ENCODE data around the gene PCDHB9.
"Not testable (repeated sequence)": the region's sequence is repeated elsewhere in the genome, so short reads cannot be mapped to it uniquely, and the experiment has no call there.

Gene PCDHB9

DNA sequence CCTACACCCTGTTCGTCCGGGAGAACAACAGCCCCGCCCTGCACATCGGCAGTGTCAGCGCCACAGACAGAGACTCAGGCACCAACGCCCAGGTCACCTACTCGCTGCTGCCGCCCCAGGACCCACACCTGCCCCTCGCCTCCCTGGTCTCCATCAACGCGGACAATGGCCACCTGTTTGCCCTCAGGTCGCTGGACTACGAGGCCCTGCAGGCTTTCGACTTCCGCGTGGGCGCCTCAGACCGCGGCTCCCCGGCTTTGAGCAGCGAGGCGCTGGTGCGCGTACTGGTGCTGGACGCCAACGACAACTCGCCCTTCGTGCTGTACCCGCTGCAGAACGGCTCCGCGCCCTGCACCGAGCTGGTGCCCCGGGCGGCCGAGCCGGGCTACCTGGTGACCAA is 1.7 kb downstream of the PCDHB9 start:
- DNase-seq (ENCODE audit: low read depth, low spot score): not testable (repeated sequence)

DNA sequence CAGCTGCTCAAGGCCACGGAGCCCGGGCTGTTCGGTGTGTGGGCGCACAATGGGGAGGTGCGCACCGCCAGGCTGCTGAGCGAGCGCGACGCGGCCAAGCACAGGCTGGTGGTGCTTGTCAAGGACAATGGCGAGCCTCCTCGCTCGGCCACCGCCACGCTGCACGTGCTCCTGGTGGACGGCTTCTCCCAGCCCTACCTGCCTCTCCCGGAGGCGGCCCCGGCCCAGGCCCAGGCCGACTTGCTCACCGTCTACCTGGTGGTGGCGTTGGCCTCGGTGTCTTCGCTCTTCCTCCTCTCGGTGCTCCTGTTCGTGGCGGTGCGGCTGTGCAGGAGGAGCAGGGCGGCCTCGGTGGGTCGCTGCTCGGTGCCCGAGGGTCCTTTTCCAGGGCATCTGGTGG is 2.2 kb downstream of the PCDHB9 start:
- DNase-seq (ENCODE audit: low read depth, low spot score): not testable (repeated sequence)

DNA sequence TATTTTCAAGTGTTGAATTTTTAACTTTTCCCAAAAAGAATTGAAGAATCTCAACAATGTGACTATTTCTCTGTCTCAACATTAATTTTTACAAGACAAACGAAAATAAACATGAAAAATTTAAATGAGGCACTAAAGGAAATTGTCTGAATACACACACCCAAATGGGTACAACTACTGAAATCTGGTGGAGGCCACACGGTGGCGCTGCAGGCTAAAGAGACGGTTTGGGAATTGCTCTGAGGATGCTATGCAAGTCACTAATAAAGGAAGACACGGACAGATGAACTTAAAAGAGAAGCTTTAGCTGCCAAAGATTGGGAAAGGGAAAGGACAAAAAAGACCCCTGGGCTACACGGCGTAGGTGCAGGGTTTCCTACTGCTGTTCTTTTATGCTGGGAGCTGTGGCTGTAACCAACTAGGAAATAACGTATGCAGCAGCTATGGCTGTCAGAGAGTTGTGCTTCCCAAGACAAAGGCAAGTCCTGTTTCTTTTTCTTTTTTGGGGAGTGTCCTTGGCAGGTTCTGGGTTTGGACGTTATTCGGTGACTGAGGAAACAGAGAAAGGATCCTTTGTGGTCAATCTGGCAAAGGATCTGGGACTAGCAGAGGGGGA is 5.3 kb downstream of the PCDHB9 start, which contains the start of gene PCDHB10:
Gene PCDHB10 (plus strand): TSS at position 244 of the 616 bp plus-strand sequence. CDS start 200 bp downstream, at position 444.
- peak; percentile 72 for DNase-seq (ENCODE audit: low read depth, low spot score)

DNA sequence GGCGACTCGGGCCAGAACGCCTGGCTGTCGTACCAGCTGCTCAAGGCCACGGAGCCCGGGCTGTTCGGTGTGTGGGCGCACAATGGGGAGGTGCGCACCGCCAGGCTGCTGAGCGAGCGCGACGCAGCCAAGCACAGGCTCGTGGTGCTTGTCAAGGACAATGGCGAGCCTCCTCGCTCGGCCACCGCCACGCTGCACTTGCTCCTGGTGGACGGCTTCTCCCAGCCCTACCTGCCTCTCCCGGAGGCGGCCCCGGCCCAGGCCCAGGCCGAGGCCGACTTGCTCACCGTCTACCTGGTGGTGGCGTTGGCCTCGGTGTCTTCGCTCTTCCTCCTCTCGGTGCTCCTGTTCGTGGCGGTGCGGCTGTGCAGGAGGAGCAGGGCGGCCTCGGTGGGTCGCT is 7.4 kb downstream of the PCDHB9 start:
- DNase-seq (ENCODE audit: low read depth, low spot score): not testable (repeated sequence)

DNA sequence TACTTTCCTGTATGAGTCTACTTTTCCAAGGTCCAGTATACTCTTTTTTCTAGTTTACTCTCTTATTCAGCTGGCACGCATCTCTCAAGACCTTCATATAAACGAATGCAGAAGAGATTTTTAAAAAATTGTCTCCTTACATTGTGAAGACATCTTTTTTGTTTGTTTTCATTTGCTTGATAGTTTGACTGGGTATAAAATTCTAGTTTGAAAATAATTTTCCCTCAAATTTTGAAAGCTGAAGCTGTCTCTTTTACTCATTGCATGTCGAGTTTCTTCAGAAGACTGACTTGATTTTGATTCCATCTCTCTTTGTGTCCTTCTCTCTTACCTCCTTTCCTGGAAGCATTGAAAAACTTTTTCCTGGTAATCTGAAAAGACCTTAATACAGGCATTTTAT is 9.4 kb downstream of the PCDHB9 start:
- DNase-seq (ENCODE audit: low read depth, low spot score): no peak

DNA sequence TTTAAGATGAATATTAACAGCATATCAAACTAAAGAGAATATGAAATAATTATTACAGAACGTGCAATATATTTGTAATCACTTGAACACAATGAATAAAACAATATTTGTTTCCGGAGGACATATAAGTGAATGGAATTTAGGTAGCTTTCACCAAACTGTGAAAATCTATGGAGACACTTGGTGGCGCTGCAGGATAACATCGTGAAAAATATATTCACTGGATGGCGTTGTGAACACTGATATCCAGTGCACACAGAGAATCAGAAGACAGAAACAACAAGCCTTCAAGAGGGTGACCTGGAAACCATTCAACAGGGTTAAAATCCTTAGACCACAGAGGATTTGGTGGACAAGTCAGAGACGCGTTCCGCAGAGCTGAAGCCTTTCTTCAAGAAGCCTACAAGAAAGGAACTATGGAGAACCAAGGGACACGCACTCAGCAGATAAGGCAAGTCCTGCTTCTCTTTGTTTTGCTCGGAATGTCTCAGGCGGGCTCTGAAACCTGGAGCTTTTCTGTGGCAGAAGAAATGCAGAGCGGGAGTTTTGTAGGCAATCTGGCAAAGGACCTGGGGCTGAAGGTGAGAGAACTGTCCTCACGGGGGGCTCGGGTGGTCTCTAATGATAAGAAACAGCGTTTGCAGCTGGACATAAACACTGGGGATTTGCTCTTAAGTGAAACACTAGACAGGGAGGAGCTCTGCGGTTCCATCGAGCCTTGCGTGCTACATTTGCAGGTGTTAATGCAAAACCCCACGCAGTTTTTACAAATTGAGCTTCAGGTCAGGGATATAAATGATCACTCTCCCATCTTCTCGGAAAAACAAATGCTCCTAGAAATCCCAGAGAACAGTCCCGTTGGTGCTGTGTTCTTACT is 12.6 kb downstream of the PCDHB9 start, which contains the start of gene PCDHB11:
Gene PCDHB11 (plus strand): TSS at position 269 of the 877 bp plus-strand sequence. CDS start 148 bp downstream, at position 417.
- DNase-seq (ENCODE audit: low read depth, low spot score): no peak

DNA sequence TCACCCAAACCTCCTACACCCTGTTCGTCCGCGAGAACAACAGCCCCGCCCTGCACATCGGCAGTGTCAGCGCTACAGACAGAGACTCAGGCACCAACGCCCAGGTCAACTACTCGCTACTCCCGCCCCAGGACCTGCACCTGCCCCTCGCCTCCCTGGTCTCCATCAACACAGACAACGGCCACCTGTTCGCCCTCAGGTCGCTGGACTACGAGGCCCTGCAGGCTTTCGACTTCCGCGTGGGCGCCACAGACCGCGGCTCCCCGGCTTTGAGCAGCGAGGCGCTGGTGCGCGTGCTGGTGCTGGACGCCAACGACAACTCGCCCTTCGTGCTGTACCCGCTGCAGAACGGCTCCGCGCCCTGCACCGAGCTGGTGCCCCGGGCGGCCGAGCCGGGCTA is 14.2 kb downstream of the PCDHB9 start:
- DNase-seq (ENCODE audit: low read depth, low spot score): not testable (repeated sequence)

DNA sequence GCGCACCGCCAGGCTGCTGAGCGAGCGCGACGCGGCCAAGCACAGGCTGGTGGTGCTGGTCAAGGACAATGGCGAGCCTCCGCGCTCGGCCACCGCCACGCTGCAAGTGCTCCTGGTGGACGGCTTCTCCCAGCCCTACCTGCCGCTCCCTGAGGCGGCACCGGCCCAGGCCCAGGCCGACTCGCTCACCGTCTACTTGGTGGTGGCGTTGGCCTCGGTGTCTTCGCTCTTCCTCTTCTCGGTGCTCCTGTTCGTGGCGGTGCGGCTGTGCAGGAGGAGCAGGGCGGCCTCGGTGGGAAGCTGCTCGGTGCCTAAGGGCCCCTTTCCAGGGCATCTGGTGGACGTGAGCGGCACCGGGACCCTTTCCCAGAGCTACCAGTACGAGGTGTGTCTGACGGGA is 14.7 kb downstream of the PCDHB9 start:
- DNase-seq (ENCODE audit: low read depth, low spot score): not testable (repeated sequence)

DNA sequence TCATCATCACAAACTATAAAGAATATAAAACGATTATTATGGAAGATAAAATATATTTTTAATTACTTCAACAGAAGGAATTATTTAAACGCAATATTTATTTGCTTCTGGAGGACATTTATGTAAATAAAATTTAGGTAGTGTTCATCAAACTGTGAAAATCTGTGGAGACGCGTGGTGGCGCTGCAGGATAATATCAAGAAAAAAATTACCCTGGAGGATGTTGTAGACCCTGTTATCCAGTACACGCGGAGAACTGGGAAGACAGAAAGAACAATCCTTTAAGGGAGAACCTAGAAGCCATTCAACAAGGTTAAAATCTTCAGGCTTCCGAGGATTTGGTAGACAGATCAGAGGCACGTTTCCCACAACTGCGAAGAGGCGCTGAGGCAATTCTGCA is 21.5 kb downstream of the PCDHB9 start, which contains the start of gene PCDHB12:
Gene PCDHB12 (plus strand): TSS at position 242 of the 400 bp plus-strand sequence. CDS start 189 bp downstream, outside the sequence.
- DNase-seq (ENCODE audit: low read depth, low spot score): no peak

DNA sequence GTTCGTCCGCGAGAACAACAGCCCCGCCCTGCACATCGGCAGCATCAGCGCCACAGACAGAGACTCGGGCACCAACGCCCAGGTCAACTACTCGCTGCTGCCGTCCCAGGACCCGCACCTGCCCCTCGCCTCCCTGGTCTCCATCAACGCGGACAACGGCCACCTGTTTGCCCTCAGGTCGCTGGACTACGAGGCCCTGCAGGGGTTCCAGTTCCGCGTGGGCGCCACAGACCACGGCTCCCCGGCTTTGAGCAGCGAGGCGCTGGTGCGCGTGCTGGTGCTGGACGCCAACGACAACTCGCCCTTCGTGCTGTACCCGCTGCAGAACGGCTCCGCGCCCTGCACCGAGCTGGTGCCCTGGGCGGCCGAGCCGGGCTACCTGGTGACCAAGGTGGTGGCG is 23.3 kb downstream of the PCDHB9 start:
- not testable (repeated sequence) for DNase-seq (ENCODE audit: low read depth, low spot score)

DNA sequence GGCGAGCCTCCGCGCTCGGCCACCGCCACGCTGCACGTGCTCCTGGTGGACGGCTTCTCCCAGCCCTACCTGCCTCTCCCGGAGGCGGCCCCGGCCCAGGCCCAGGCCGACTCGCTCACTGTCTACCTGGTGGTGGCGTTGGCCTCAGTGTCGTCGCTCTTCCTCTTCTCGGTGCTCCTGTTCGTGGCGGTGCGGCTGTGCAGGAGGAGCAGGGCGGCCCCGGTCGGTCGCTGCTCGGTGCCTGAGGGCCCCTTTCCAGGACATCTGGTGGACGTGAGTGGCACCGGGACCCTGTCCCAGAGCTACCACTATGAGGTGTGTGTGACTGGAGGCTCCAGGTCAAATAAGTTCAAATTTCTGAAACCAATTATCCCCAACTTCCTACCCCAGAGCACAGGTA is 23.9 kb downstream of the PCDHB9 start:
- not testable (repeated sequence) for DNase-seq (ENCODE audit: low read depth, low spot score)

DNA sequence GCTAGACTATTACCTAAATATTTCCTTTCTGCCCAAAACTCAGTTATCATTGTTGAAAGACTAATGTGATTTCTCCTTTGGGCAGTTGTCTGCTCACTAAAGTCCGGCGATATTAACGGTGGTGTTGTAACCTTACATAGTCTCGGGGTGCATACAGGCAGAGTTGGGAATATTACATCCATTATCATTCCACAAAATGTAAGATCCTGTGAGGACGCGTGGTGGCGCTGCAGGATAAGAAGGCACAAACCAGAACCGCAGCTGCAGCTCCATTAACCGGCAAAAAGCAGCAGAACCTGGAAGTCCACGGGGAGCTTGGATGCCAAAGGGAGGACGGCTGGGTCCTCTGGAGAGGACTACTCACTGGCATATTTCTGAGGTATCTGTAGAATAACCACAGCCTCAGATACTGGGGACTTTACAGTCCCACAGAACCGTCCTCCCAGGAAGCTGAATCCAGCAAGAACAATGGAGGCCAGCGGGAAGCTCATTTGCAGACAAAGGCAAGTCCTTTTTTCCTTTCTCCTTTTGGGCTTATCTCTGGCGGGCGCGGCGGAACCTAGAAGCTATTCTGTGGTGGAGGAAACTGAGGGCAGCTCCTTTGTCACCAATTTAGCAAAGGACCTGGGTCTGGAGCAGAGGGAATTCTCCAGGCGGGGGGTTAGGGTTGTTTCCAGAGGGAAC is 26.8 kb downstream of the PCDHB9 start, which contains the start of gene PCDHB13:
Gene PCDHB13 (plus strand): TSS at position 264 of the 684 bp plus-strand sequence. CDS start 205 bp downstream, at position 469.
- peak; percentile 62 for DNase-seq (ENCODE audit: low read depth, low spot score)

DNA sequence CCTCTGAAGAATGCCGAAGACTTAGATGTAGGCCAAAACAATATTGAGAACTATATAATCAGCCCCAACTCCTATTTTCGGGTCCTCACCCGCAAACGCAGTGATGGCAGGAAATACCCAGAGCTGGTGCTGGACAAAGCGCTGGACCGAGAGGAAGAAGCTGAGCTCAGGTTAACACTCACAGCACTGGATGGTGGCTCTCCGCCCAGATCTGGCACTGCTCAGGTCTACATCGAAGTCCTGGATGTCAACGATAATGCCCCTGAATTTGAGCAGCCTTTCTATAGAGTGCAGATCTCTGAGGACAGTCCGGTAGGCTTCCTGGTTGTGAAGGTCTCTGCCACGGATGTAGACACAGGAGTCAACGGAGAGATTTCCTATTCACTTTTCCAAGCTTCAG is 27.6 kb downstream of the PCDHB9 start:
- DNase-seq (ENCODE audit: low read depth, low spot score): not testable (repeated sequence)

DNA sequence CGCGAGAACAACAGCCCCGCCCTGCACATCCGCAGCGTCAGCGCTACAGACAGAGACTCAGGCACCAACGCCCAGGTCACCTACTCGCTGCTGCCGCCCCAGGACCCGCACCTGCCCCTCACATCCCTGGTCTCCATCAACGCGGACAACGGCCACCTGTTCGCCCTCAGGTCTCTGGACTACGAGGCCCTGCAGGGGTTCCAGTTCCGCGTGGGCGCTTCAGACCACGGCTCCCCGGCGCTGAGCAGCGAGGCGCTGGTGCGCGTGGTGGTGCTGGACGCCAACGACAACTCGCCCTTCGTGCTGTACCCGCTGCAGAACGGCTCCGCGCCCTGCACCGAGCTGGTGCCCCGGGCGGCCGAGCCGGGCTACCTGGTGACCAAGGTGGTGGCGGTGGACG is 28.5 kb downstream of the PCDHB9 start:
- DNase-seq (ENCODE audit: low read depth, low spot score): not testable (repeated sequence)

DNA sequence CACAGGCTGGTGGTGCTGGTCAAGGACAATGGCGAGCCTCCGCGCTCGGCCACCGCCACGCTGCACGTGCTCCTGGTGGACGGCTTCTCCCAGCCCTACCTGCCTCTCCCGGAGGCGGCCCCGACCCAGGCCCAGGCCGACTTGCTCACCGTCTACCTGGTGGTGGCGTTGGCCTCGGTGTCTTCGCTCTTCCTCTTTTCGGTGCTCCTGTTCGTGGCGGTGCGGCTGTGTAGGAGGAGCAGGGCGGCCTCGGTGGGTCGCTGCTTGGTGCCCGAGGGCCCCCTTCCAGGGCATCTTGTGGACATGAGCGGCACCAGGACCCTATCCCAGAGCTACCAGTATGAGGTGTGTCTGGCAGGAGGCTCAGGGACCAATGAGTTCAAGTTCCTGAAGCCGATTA is 29.1 kb downstream of the PCDHB9 start:
- not testable (repeated sequence) for DNase-seq (ENCODE audit: low read depth, low spot score)

DNA sequence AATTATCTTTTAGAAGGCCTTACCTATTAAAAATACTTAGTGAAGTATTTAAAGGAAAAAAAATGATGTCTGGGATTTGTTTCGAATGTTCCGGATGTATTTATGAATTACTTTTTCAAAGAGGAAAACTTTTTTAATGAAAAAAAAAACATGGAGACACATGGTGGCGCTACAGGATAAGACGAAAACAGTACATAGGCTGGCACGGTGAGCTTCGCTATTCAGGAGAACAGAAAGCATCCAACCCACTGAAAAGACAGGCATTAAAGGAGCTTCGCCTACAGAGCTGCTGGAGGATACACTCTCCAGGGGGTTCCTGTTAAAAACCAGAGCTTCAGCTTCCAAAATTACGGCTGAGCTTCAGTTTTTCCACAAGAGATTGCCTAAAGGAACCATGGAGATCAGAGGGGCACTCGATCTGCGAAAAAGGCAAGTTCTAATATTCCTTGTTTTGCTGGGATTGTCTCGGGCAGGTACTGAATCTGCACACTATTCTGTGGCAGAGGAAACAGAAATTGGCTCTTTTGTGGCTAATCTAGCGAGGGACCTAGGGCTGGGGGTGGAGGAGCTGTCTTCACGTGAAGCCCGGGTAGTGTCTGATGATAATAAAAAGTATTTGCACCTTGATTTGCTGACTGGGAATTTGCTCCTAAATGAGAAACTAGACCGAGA is 36.3 kb downstream of the PCDHB9 start, which contains the start of gene PCDHB14:
Gene PCDHB14 (plus strand): TSS at position 232 of the 672 bp plus-strand sequence. CDS start 163 bp downstream, at position 395.
- DNase-seq (ENCODE audit: low read depth, low spot score): peak; percentile 46

DNA sequence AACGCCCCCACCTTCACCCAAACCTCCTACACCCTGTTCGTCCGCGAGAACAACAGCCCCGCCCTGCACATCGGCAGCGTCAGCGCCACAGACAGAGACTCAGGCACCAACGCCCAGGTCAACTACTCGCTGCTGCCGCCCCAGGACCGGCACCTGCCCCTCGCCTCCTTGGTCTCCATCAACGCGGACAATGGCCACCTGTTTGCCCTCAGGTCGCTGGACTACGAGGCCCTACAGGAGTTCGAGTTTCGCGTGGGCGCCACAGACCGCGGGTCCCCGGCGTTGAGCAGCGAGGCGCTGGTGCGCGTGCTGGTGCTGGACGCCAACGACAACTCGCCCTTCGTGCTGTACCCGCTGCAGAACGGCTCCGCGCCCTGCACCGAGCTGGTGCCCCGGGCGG is 37.9 kb downstream of the PCDHB9 start:
- not testable (repeated sequence) for DNase-seq (ENCODE audit: low read depth, low spot score)

DNA sequence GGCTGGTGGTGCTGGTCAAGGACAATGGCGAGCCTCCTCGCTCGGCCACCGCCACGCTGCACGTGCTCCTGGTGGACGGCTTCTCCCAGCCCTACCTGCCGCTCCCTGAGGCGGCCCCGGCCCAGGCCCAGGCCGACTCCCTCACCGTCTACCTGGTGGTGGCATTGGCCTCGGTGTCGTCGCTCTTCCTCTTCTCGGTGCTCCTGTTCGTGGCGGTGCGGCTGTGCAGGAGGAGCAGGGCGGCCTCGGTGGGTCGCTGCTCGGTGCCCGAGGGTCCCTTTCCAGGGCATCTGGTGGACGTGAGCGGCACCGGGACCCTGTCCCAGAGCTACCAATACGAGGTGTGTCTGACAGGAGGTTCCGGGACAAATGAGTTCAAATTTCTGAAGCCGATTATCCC is 38.5 kb downstream of the PCDHB9 start:
- DNase-seq (ENCODE audit: low read depth, low spot score): not testable (repeated sequence)

DNA sequence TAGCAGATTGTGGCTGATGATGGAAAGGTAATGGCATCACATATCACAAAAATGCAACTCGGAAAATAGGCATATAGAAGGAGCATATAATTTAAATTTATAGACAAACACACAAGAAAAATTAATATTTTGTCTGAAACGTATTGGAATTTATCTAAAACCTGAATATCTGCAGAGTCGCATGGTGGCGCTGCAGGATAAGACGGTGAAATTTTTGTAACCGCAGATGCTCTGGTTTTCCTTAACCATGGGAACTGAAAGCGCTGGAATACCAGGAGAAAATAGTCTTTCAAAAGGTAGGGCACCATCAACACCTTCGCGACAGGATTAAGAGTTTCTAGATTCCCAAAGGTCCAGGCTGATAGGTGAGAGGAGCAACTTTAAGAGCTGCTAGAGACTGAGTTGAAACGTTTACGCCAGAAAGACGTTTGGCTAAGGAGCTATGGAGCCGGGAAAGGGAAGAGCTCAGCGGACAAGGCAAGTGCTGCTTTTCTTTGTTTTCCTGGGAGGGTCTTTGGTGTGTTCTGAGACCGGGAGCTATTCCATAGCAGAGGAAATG is 47.2 kb downstream of the PCDHB9 start:
- DNase-seq (ENCODE audit: low read depth, low spot score): no peak

DNA sequence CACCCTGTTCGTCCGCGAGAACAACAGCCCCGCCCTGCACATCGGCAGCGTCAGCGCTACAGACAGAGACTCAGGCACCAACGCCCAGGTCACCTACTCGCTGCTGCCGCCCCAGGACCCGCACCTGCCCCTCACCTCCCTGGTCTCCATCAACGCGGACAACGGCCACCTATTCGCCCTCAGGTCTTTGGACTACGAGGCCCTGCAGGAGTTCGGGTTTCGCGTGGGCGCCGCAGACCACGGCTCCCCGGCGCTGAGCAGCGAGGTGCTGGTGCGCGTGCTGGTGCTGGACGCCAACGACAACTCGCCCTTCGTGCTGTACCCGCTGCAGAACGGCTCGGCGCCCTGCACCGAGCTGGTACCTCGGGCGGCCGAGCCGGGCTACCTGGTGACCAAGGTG is 49.0 kb downstream of the PCDHB9 start:
- DNase-seq (ENCODE audit: low read depth, low spot score): not testable (repeated sequence)
